HEK293 (cell line): Measurements from ENCODE around the gene FOXO1.

Source experiments
- BCL11A ChIP-seq: fragments of 450-650 bp; formaldehyde crosslinking; IDR thresholded peaks from 2 replicates; pipeline ENCODE4 v1.5.1; 2016; ENCODE audit warnings: low read depth, missing biosample characterization, missing genetic modification characterization
- GFI1B ChIP-seq: fragments of 450-650 bp; formaldehyde crosslinking; IDR thresholded peaks from 2 replicates; pipeline ENCODE4 v1.5.1; 2016; ENCODE audit warnings: missing biosample characterization, missing genetic modification characterization
- HOXA7 ChIP-seq: sonication (generic); formaldehyde crosslinking; IDR thresholded peaks from 2 replicates; pipeline ENCODE4 v1.8.1; 2022; ENCODE audit warnings: missing genetic modification reagents, borderline replicate concordance
- ZFP41 ChIP-seq: fragments of 450-650 bp; formaldehyde crosslinking; IDR thresholded peaks from 2 replicates; pipeline ENCODE4 v1.5.1; 2016; ENCODE audit warnings: missing biosample characterization, missing genetic modification characterization, borderline replicate concordance
- ZNF146 ChIP-seq: fragments of 450-650 bp; formaldehyde crosslinking; IDR thresholded peaks from 2 replicates; pipeline ENCODE4 v1.5.1; 2016; ENCODE audit warnings: missing biosample characterization, missing genetic modification characterization
- ZNF169 ChIP-seq: fragments of 450-650 bp; formaldehyde crosslinking; IDR thresholded peaks from 2 replicates; pipeline ENCODE4 v1.5.1; 2016; ENCODE audit warnings: missing biosample characterization, missing genetic modification characterization
- TF ChIP-seq, protein P1 (sequence below): fragments of 450-650 bp; formaldehyde crosslinking; IDR thresholded peaks from 2 replicates; pipeline ENCODE4 v1.5.1; 2016; ENCODE audit warnings: missing biosample characterization, missing genetic modification characterization
- TF ChIP-seq, protein P2 (sequence below): fragments of 450-650 bp; formaldehyde crosslinking; IDR thresholded peaks from 2 replicates; pipeline ENCODE4 v1.5.1; 2016; ENCODE audit warnings: missing biosample characterization, missing genetic modification characterization, borderline replicate concordance
- TF ChIP-seq, protein P3 (sequence below): fragments of 450-650 bp; formaldehyde crosslinking; IDR thresholded peaks from 2 replicates; pipeline ENCODE4 v1.5.1; 2016; ENCODE audit warnings: missing biosample characterization, missing genetic modification characterization
- TF ChIP-seq, protein P4 (sequence below): fragments of 450-650 bp; formaldehyde crosslinking; IDR thresholded peaks from 2 replicates; pipeline ENCODE4 v1.5.1; 2016; ENCODE audit warnings: missing biosample characterization, missing genetic modification characterization

DNA sequence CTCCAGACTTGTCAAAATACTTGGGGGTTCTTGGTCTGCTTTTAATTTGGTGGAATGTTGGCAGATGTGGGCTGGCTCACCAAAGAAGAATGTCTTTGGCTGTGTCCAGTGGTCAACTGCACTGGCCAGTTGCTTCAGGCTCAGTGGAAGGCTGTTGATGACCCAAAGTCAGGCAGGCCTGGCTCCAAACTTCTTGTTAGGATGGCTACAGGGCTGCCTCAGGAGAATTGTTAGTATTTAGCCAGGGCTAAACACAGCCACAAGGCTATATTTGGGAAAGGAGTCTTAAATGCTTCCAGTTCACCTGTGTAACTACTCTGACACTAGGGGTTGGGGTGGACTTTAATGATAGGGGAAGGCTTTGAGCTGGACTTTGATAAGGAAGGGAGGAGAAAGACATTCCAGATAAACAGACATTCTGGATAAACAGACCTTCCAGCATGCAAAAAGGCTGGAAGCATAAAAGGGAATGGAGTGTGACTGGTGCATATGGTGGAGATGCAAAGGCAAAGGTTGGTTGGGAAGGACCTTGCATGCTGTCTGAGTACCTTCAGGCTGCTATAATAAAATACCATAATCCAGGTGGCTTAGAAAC lies 116.8 kb downstream of the FOXO1 start:
- TF ChIP-seq, protein P1, sequence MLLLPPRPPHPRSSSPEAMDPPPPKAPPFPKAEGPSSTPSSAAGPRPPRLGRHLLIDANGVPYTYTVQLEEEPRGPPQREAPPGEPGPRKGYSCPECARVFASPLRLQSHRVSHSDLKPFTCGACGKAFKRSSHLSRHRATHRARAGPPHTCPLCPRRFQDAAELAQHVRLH (tag by site-specific recombination) = no peak
- TF ChIP-seq ZFP41 (tag by site-specific recombination) = no peak
- TF ChIP-seq, protein P2, sequence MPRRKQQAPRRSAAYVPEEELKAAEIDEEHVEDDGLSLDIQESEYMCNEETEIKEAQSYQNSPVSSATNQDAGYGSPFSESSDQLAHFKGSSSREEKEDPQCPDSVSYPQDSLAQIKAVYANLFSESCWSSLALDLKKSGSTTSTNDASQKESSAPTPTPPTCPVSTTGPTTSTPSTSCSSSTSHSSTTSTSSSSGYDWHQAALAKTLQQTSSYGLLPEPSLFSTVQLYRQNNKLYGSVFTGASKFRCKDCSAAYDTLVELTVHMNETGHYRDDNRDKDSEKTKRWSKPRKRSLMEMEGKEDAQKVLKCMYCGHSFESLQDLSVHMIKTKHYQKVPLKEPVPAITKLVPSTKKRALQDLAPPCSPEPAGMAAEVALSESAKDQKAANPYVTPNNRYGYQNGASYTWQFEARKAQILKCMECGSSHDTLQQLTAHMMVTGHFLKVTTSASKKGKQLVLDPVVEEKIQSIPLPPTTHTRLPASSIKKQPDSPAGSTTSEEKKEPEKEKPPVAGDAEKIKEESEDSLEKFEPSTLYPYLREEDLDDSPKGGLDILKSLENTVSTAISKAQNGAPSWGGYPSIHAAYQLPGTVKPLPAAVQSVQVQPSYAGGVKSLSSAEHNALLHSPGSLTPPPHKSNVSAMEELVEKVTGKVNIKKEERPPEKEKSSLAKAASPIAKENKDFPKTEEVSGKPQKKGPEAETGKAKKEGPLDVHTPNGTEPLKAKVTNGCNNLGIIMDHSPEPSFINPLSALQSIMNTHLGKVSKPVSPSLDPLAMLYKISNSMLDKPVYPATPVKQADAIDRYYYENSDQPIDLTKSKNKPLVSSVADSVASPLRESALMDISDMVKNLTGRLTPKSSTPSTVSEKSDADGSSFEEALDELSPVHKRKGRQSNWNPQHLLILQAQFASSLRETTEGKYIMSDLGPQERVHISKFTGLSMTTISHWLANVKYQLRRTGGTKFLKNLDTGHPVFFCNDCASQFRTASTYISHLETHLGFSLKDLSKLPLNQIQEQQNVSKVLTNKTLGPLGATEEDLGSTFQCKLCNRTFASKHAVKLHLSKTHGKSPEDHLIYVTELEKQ = no peak
- no peak for TF ChIP-seq ZNF169
- TF ChIP-seq ZNF146 (tag by site-specific recombination) = no peak
- TF ChIP-seq, protein P3, sequence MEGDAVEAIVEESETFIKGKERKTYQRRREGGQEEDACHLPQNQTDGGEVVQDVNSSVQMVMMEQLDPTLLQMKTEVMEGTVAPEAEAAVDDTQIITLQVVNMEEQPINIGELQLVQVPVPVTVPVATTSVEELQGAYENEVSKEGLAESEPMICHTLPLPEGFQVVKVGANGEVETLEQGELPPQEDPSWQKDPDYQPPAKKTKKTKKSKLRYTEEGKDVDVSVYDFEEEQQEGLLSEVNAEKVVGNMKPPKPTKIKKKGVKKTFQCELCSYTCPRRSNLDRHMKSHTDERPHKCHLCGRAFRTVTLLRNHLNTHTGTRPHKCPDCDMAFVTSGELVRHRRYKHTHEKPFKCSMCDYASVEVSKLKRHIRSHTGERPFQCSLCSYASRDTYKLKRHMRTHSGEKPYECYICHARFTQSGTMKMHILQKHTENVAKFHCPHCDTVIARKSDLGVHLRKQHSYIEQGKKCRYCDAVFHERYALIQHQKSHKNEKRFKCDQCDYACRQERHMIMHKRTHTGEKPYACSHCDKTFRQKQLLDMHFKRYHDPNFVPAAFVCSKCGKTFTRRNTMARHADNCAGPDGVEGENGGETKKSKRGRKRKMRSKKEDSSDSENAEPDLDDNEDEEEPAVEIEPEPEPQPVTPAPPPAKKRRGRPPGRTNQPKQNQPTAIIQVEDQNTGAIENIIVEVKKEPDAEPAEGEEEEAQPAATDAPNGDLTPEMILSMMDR (tag by site-specific recombination) = no peak
- TF ChIP-seq, protein P4, sequence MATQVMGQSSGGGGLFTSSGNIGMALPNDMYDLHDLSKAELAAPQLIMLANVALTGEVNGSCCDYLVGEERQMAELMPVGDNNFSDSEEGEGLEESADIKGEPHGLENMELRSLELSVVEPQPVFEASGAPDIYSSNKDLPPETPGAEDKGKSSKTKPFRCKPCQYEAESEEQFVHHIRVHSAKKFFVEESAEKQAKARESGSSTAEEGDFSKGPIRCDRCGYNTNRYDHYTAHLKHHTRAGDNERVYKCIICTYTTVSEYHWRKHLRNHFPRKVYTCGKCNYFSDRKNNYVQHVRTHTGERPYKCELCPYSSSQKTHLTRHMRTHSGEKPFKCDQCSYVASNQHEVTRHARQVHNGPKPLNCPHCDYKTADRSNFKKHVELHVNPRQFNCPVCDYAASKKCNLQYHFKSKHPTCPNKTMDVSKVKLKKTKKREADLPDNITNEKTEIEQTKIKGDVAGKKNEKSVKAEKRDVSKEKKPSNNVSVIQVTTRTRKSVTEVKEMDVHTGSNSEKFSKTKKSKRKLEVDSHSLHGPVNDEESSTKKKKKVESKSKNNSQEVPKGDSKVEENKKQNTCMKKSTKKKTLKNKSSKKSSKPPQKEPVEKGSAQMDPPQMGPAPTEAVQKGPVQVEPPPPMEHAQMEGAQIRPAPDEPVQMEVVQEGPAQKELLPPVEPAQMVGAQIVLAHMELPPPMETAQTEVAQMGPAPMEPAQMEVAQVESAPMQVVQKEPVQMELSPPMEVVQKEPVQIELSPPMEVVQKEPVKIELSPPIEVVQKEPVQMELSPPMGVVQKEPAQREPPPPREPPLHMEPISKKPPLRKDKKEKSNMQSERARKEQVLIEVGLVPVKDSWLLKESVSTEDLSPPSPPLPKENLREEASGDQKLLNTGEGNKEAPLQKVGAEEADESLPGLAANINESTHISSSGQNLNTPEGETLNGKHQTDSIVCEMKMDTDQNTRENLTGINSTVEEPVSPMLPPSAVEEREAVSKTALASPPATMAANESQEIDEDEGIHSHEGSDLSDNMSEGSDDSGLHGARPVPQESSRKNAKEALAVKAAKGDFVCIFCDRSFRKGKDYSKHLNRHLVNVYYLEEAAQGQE (tag by site-specific recombination) = no peak
- no peak for TF ChIP-seq GFI1B (tag by site-specific recombination)
- no peak for TF ChIP-seq BCL11A (tag by site-specific recombination)
- TF ChIP-seq HOXA7 (CRISPR knock-in tag) = no peak
